OCI-LY3 (cell line): Measurements from ENCODE around the gene VAV2.

ENCODE experiments used
- H2AFZ ChIP-seq: fragments of 200-600, 300-600 bp; shearing (Covaris generic); 2 replicates; pipeline ENCODE4 v1.6.0; 2014; ENCODE audit warnings: antibody characterized with exemption, low read depth, low read length
- H3K27ac ChIP-seq: fragments of 200-600, 300-600 bp; sonication (generic); 2 replicates; pipeline ENCODE4 v1.5.1; 2014; ENCODE audit warnings: mild to moderate bottlenecking, low read length, moderate library complexity, mixed read lengths
- H3K27me3 ChIP-seq: fragments of 200-600, 300-600 bp; sonication (generic); 2 replicates; pipeline ENCODE4 v1.6.1; 2014; ENCODE audit warnings: low read depth, low read length, mixed read lengths
- H3K36me3 ChIP-seq: fragments of 200-600, 300-600 bp; sonication (generic); replicated peaks from 2 replicates; pipeline ENCODE3; 2014; ENCODE audit warnings: low read depth, low read length, mixed read lengths
- H3K4me1 ChIP-seq: fragments of 300-600, 200-600 bp; sonication (generic); 2 replicates; pipeline ENCODE4 v1.6.1; 2014; ENCODE audit warnings: low read length, mixed read lengths
- H3K4me2 ChIP-seq: fragments of 200-600, 300-600 bp; sonication (generic); 2 replicates; pipeline ENCODE4 v1.6.1; 2014; ENCODE audit warnings: low read length, mixed read lengths
- H3K4me3 ChIP-seq: fragments of 300-600, 200-600 bp; sonication (generic); 2 replicates; pipeline ENCODE4 v1.5.1; 2014; ENCODE audit warnings: antibody characterized with exemption, mild to moderate bottlenecking, low read length, moderate library complexity
- H3K79me2 ChIP-seq: fragments of 300-600, 200-600 bp; shearing (Covaris generic); 2 replicates; pipeline ENCODE4 v1.6.1; 2014; ENCODE audit warnings: mild to moderate bottlenecking, low read length, mixed read lengths
- H3K9ac ChIP-seq: fragments of 300-600, 200-600 bp; shearing (Covaris generic); 2 replicates; pipeline ENCODE4 v1.6.0; 2014; ENCODE audit warnings: mild to moderate bottlenecking, low read length, moderate library complexity
- H3K9me3 ChIP-seq: fragments of 200-600, 300-600 bp; shearing (Covaris generic); 2 replicates; pipeline ENCODE4 v1.6.1; 2014; ENCODE audit warnings: low read length, mixed read lengths; ENCODE audit not compliant: insufficient read depth
- H4K20me1 ChIP-seq: fragments of 200-600, 300-600 bp; sonication (generic); 2 replicates; pipeline ENCODE4 v1.6.1; 2016; ENCODE audit warnings: low read length, mixed read lengths; ENCODE audit not compliant: insufficient read depth
- CTCF ChIP-seq: fragments of 200-600, 300-600 bp; sonication (generic); IDR thresholded peaks from 2 replicates; pipeline ENCODE4 v1.5.1; 2014; ENCODE audit warnings: antibody characterized with exemption, low read length, low read depth
- EZH2phosphoT487 ChIP-seq: fragments of 200-600 bp; shearing (Covaris generic); IDR thresholded peaks from 2 replicates; pipeline ENCODE4 v1.6.1; 2018; ENCODE audit warnings: antibody characterized with exemption, mixed run types, low read depth

Gene VAV2

GRCh38 chr9:133855371-133855770 is 136.8 kb downstream of the VAV2 start:
- Histone ChIP-seq H2AFZ (no peak overlapping the region), H3K9ac (no peak overlapping the region), H3K4me1 (no peaks in the 10 kb centered on the region), H3K79me2 (peaks cover 42% of the 10 kb centered on the region), H3K4me2 (no peak overlapping the region), H3K27ac (no peak overlapping the region), H3K4me3 (no peak overlapping the region), H4K20me1 (peaks cover 72% of the 10 kb centered on the region), H3K36me3 (peaks cover 3% of the 10 kb centered on the region), H3K9me3 (no peaks in the 10 kb centered on the region), H3K27me3 (no peaks in the 10 kb centered on the region)
- no peak for TF ChIP-seq CTCF
- no peak for TF ChIP-seq EZH2phosphoT487

- peaks cover 47% of the 10 kb centered on the region for H3K79me2 ChIP-seq
- no peak overlapping the region for H3K4me2 ChIP-seq
- no peak overlapping the region for H3K9ac ChIP-seq
- H4K20me1 ChIP-seq: peaks cover 78% of the 10 kb centered on the region
- no peak for TF ChIP-seq CTCF
- no peak overlapping the region for H3K4me3 ChIP-seq
- H3K4me1 ChIP-seq: no peaks in the 10 kb centered on the region
- H2AFZ ChIP-seq: no peak overlapping the region
- no peaks in the 10 kb centered on the region for H3K27me3 ChIP-seq
- no peak overlapping the region for H3K27ac ChIP-seq
- H3K9me3 ChIP-seq: no peaks in the 10 kb centered on the region
- peaks cover 3% of the 10 kb centered on the region for H3K36me3 ChIP-seq
These were observed 137.4 kb downstream of the VAV2 start for GRCh38 chr9:133854765-133855164.

GRCh38 chr9:133854048-133854447 is 138.1 kb downstream of the VAV2 start:
- no peak for TF ChIP-seq EZH2phosphoT487
- no peak for TF ChIP-seq CTCF
- H3K4me1 ChIP-seq: no peaks in the 10 kb centered on the region
- no peak overlapping the region for H3K9ac ChIP-seq
- peaks cover 85% of the 10 kb centered on the region for H4K20me1 ChIP-seq
- peaks cover 3% of the 10 kb centered on the region for H3K36me3 ChIP-seq
- no peak overlapping the region for H3K4me3 ChIP-seq
- H3K4me2 ChIP-seq: no peak overlapping the region
- H3K27me3 ChIP-seq: no peaks in the 10 kb centered on the region
- H3K27ac ChIP-seq: no peak overlapping the region
- H3K9me3 ChIP-seq: no peaks in the 10 kb centered on the region
- peaks cover 48% of the 10 kb centered on the region for H3K79me2 ChIP-seq
- no peak overlapping the region for H2AFZ ChIP-seq

DNA sequence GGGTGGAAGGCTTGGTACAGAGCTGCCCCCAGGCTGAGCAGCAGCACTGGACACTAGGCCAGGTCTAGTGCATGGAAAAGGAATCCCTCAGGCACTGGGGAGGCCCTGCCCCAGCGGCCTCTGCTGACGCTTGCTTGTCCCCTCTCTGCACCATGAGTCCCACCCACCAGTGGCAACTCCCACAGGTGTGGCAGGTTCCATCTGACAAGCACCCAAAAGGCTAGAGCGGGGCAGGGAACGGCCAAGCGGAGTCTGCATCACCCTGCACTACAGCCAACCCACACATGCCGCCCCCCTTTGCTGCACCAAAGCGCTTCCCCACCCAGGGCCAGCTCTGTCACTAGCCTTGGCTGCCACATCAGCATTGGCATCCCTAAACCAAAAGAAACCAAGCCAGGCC is 138.8 kb downstream of the VAV2 start:
- Histone ChIP-seq H3K27me3 (no peaks in the 10 kb centered on the region), H4K20me1 (peaks cover 86% of the 10 kb centered on the region), H3K4me2 (no peak overlapping the region), H3K36me3 (peaks cover 3% of the 10 kb centered on the region), H3K4me1 (no peaks in the 10 kb centered on the region), H3K4me3 (no peak overlapping the region), H3K79me2 (peaks cover 48% of the 10 kb centered on the region), H3K9ac (no peak overlapping the region), H3K9me3 (no peaks in the 10 kb centered on the region), H3K27ac (no peak overlapping the region), H2AFZ (no peak overlapping the region)
- no peak for TF ChIP-seq EZH2phosphoT487
- no peak for TF ChIP-seq CTCF
